HL-60 (cell line): Measurements from ENCODE around the gene SMIM38.

Source experiments
- CTCF ChIP-seq: IDR thresholded peaks from one replicate; pipeline ENCODE4 v1.5.1; 2011; ENCODE audit warnings: low read length, control low read depth, inconsistent platforms; ENCODE audit not compliant: insufficient read depth
- GABPA ChIP-seq: IDR thresholded peaks from 2 replicates; pipeline ENCODE4 v1.6.1; 2012; ENCODE audit warnings: low read depth
- POLR2AphosphoS5 ChIP-seq: IDR thresholded peaks from 2 replicates; pipeline ENCODE4 v1.6.1; 2012; ENCODE audit warnings: low read depth
- REST ChIP-seq: IDR thresholded peaks from 2 replicates; pipeline ENCODE4 v1.6.1; 2012; ENCODE audit warnings: low read depth; ENCODE audit not compliant: insufficient replicate concordance

- TF ChIP-seq GABPA (no peak), REST (no peak), CTCF (no peak), POLR2AphosphoS5 (no peak)
Measured at GRCh38 chr11:69131121-69131566, 24.6 kb upstream of the SMIM38 start.
